Middle frontal gyrus (tissue), 1 donor: ENCODE data around the gene PAN3.

Experiments used
- DNase-seq: peaks from one replicate; pipeline ENCODE4 v3.0.0-alpha.2; 2015; ENCODE audit warnings: low spot score; ENCODE audit errors: extremely low spot score

The PAN3 gene

DNA sequence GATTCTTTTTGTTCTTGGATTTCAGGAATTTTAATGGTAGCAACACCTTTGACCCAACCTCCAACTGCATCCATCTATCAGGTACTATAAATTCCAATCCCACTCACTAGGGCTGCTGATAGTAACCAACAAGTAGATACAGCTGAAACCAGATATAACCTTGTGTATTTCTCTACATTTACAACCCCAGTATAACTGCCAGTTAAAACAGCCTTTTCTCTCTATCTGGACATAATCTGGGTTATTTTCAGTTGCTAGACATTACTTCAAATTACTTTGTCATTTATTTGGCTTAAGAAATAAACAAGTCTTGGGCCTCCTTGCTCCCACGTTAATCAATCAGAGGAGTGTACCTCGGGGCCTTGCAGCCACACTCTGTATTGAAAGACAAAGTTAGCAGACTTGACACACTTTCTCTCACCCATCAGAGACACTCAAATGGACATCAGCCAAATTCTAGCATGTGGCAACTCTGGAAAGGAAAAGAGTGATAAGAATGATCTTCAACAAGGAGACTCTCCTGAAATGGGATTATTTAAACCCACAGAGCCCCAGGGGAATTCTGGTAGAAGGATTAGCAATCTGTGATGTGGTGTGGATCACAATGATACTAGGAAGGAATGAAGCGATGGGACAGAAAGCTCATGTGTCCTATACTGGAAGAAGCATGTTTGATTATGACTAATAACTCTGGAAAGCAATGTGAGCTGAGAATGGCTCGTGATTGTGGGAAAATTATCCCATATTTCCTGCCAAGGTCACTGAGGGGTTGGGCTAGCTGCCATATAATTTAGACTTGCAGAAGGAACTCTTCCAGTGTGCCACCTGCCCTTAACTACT lies 199.0 kb downstream of the PAN3 start:
- DNase-seq, result no peak

DNA sequence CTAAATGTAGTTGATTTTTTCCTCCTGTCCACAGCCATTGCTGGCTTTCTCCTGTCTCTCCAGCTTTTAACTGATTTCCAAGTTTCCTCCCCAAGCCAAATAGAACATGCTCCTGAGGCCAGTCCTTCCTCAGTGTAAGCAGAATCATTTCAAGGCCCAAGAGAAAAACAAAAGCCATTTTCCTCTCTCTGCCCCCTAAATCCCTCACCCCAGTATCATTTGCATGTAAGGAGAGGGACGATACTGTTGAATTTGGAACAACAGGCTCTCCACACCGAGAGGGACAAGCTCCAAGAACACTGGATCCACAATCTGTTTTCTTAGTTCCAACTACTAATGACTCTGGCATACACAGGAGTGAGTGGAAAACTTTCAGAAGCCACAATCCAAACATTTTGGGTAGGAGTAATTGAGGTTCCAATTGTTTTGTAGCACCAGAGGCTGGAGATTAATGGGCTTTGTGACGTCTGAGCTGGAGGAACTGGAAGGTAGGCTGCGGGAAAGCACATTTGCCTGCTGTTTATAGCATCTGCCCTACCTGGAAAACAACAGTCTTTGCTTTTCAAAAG lies 199.7 kb downstream of the PAN3 start:
- no peak for DNase-seq

DNA sequence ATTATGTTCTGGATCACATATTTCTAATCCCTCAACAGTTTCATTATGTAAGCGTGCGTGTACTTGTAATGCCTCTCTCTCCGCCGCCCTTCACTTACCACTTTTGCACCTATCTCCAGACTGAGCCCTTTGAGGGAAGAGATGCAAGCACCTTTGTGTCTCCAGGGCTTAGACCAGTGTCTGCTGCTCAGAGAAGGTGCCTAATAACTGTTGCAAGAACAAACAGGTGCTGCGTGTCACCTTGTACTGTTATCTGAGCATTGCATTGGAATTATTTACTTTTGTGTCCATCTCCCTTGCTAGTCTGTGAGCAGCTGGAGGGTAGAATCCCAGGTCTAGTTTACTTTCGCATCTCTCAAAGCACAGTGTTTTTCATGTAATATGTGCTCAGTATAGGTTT lies 200.4 kb downstream of the PAN3 start:
- no peak for DNase-seq

DNA sequence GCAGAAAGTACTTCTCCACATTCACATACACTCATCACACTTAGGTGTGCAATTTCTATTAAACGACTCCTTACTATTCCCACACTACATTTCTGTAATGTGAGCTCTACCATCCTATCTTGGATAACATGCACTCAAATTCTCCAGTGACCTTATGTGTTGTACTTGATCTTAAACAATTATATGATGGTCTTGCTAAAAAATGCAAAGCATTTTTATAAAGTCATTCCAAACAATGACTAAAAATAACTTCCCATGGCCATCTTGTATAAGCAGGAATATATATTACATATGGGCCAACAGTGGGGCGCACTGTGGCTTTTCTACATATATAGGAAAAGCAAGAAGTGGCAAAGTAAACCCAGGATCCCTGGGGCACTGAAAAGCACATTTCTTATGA lies 201.1 kb downstream of the PAN3 start:
- no peak for DNase-seq

- no peak for DNase-seq
These were observed 202.0 kb downstream of the PAN3 start for GRCh38 chr13:28340272-28340793.

- no peak for DNase-seq
These were observed 203.9 kb downstream of the PAN3 start for GRCh38 chr13:28342251-28342650.

- DNase-seq, result no peak
These were observed 205.8 kb downstream of the PAN3 start for GRCh38 chr13:28344163-28344562.
